GM23248 (cell line): ENCODE measurements around the gene IRF5. TPM values are rescaled to one million over a fixed set of nuclear protein-coding genes. Genes with fewer than 3 reads are reported as not detected.

ENCODE experiments used
- DNase-seq: peaks from one replicate; pipeline ENCODE4 v3.0.0-alpha.2; 2015
- H2AFZ ChIP-seq: fragments of 200-600 bp; sonication (generic); 2 replicates; pipeline ENCODE4 v1.6.1; 2016; ENCODE audit warnings: antibody characterized with exemption
- H3F3A ChIP-seq: fragments of 200-600 bp; sonication (generic); 2 replicates; pipeline ENCODE4 v1.6.1; 2016; ENCODE audit warnings: mild to moderate bottlenecking, antibody characterized with exemption, mixed run types; ENCODE audit not compliant: insufficient read depth
- H3K27ac ChIP-seq: fragments of 200-600 bp; sonication (generic); 2 replicates; pipeline ENCODE4 v1.5.1; 2016; ENCODE audit warnings: mild to moderate bottlenecking
- H3K27me3 ChIP-seq: fragments of 200-600 bp; sonication (generic); replicated peaks from 2 replicates; pipeline ENCODE4 v1.6.1; 2016; ENCODE audit warnings: mild to moderate bottlenecking; ENCODE audit not compliant: insufficient read depth
- H3K36me3 ChIP-seq: fragments of 200-600 bp; sonication (generic); 2 replicates; pipeline ENCODE4 v1.6.1; 2016; ENCODE audit warnings: low read depth, mild to moderate bottlenecking
- H3K4me1 ChIP-seq: fragments of 200-600 bp; sonication (generic); 2 replicates; pipeline ENCODE4 v1.6.1; 2016; ENCODE audit warnings: mild to moderate bottlenecking; ENCODE audit not compliant: insufficient read depth
- H3K4me2 ChIP-seq: fragments of 200-600 bp; sonication (generic); one replicate; pipeline ENCODE4 v1.6.1; 2016; ENCODE audit warnings: mild to moderate bottlenecking; ENCODE audit not compliant: unreplicated experiment
- H3K4me3 ChIP-seq: fragments of 200-600 bp; sonication (generic); 2 replicates; pipeline ENCODE4 v1.5.1; 2016; ENCODE audit warnings: mild to moderate bottlenecking
- H3K79me2 ChIP-seq: fragments of 200-600 bp; sonication (generic); 2 replicates; pipeline ENCODE4 v1.6.1; 2016; ENCODE audit warnings: mild to moderate bottlenecking; ENCODE audit not compliant: insufficient read depth
- H3K9ac ChIP-seq: fragments of 200-600 bp; sonication (generic); 2 replicates; pipeline ENCODE4 v1.6.1; 2016; ENCODE audit warnings: mild to moderate bottlenecking
- H3K9me2 ChIP-seq: fragments of 200-600 bp; sonication (generic); 2 replicates; pipeline ENCODE4 v1.6.1; 2016; ENCODE audit warnings: mixed run types, mild to moderate bottlenecking, moderate library complexity; ENCODE audit not compliant: insufficient read depth
- H3K9me3 ChIP-seq: fragments of 200-600 bp; sonication (generic); one replicate; pipeline ENCODE4 v1.6.1; 2017; ENCODE audit warnings: low read depth
- H4K20me1 ChIP-seq: fragments of 200-600 bp; sonication (generic); 2 replicates; pipeline ENCODE4 v1.6.0; 2016; ENCODE audit not compliant: insufficient read depth
- EZH2 ChIP-seq: fragments of 200-600 bp; sonication (generic); IDR thresholded peaks from 2 replicates; pipeline ENCODE4 v1.6.1; 2018; ENCODE audit warnings: antibody characterized with exemption, mild to moderate bottlenecking; ENCODE audit not compliant: insufficient read depth, poor library complexity, severe bottlenecking
- EZH2phosphoT487 ChIP-seq: fragments of 200-600 bp; sonication (generic); IDR thresholded peaks from 2 replicates; pipeline ENCODE4 v1.6.1; 2018; ENCODE audit warnings: antibody characterized with exemption, moderate library complexity, mild to moderate bottlenecking, low read depth; ENCODE audit not compliant: insufficient read depth
- WGBS, 2 experiments: methylation state at CpG; one replicate each; pipeline ENCODE4 v1.1.6; 2015 to 2017; ENCODE audit warnings: low lambda C conversion rate in 2 of 2, low coverage in 1 of 2; ENCODE audit errors: missing lambda C conversion rate in 2 of 2; 5-methylcytosine and 5-hydroxymethylcytosine counted together
- in situ Hi-C: fragments of 300-500 bp; cut with MboI; formaldehyde crosslinking; loops from 2 replicates; pipeline ENCODE4 v1.15.0; 2020
- polyA plus RNA-seq: library from polyadenylated mRNA; unstranded; fragments of >200 nt; fragmentation: Nextera tagmentation; extraction: Ambion mirVana; gene quantifications from 2 replicates; pipeline ENCODE4 v1.2.1, GENCODE V29; 2016
- total RNA-seq: library from RNA; depleted of rRNA; stranded (reverse); fragments of >200 nt; shearing (Covaris generic); gene quantifications from 2 replicates; pipeline ENCODE4 v1.2.3, GENCODE V29; 2014

The IRF5 gene
- total and polyA plus RNA-seq, 2 experiments from 2014 or later = under 0.01 to 0.16 TPM

DNA sequence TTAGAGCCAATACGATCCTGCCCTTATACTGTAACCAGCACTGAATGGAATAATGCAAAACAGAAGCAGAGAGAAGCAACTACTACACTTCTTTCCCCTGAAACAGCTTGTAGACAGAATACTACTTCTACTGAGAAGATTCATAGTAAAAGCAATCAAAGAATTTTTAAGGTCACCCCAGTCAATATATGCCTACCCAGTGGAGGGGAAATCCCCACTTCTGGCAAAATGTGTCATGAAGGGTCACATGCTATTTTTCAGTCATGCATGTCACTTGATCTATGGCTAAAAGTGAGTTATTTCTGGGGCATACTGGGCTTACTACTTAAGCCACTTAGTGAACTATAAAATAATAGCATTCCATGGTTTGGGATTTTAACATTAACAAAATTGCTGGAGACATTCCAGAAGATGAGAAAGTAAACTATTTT lies 25.6 kb downstream of the IRF5 start:
- no peak overlapping the region for H3K4me2 ChIP-seq
- no peaks in the 10 kb centered on the region for H3K9me2 ChIP-seq
- 14 to 23% methylated on average over 1 of the region's 1 CpG for WGBS, 2 experiments
- H3K4me3 ChIP-seq = no peak overlapping the region
- TF ChIP-seq EZH2 (no peak), EZH2phosphoT487 (no peak)
- in situ Hi-C loops = no loop called here
- H3F3A ChIP-seq = peaks cover 9% of the 10 kb centered on the region; the same call in 1 of the 2 replicates
- no peaks in the 10 kb centered on the region for H3K9me3 ChIP-seq
- no peaks in the 10 kb centered on the region for H4K20me1 ChIP-seq
- no peak overlapping the region for H3K27ac ChIP-seq
- H3K27me3 ChIP-seq = no peaks in the 10 kb centered on the region
- H2AFZ ChIP-seq = no peak overlapping the region
- H3K9ac ChIP-seq = no peak overlapping the region
- peak; percentile 17 for DNase-seq
- peaks cover 24% of the 10 kb centered on the region for H3K36me3 ChIP-seq
- H3K79me2 ChIP-seq = 0 out of 2 replicates have a peak, but pooled peaks cover 4% of the 10 kb centered on the region
- H3K4me1 ChIP-seq = peaks cover 13% of the 10 kb centered on the region

DNA sequence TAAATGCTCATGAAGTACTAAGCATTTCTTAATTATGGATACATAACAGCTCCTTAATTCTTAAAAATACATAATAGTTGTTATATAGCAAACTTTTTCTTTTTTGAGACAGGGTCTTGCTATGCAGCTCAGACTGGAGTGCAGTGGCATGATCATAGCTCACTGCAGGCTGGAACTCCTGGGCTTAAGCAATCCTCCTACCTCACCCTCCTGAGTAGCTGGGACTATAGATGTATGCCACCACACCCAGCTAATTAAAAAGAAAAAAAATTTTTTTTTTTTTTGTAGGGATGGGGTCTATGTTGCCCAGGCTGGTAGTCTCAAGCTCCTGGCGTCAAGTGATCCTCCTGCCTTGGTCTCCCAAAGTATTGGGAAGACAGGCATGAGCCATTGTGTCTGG lies 30.9 kb downstream of the IRF5 start:
- H3F3A ChIP-seq = peaks cover 7% of the 10 kb centered on the region; the same call in 1 of the 2 replicates
- peaks cover 65% of the 10 kb centered on the region for H3K36me3 ChIP-seq
- TF ChIP-seq EZH2phosphoT487 (no peak), EZH2 (no peak)
- no peak overlapping the region for H3K4me3 ChIP-seq
- H2AFZ ChIP-seq = no peak overlapping the region
- H3K9ac ChIP-seq = no peak overlapping the region
- DNase-seq = no peak
- no peaks in the 10 kb centered on the region for H3K79me2 ChIP-seq
- H3K9me3 ChIP-seq = no peaks in the 10 kb centered on the region
- in situ Hi-C loops = no loop called here
- WGBS, 2 experiments = 100% methylated on average over 1 of the region's 1 CpG
- H3K9me2 ChIP-seq = no peaks in the 10 kb centered on the region
- H3K27me3 ChIP-seq = no peaks in the 10 kb centered on the region
- H3K27ac ChIP-seq = no peak overlapping the region
- no peak overlapping the region for H3K4me2 ChIP-seq
- no peaks in the 10 kb centered on the region for H4K20me1 ChIP-seq
- H3K4me1 ChIP-seq = peaks cover 2% of the 10 kb centered on the region; the same call in 1 of the 2 replicates

DNA sequence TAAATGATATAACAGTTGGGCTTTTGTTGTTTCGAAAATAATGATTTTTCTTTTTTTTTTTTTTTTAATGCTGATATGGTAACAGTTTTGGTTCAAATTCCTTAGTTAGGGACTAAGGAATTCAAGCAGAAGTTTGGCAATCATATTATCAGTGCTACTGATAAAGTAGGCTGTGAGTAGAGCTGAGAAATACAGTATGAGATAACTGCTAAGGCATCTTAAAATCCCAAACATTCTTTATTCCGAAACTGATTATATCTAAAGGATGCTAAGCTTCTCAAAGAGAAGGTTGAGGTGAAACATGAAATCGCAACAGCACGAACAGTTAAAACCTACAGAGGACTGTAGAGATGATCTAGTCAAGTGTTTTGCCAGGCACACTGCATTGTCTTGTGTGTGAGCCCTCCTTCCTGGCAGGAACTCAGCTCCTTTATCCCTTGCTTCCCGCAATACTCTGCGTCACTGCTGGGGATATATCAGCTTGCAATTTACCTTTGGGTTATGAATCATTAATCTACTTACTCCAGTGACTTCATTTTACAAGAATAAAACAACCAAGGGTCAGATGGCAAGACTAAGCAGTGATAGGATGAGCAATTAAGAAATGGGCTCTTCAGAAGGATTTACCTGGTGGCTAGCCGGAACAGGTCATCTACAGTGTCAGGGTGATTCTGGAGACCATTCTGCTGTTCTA lies 36.7 kb downstream of the IRF5 start:
- no peak for TF ChIP-seq EZH2phosphoT487
- TF ChIP-seq EZH2 = no peak
- Histone ChIP-seq H3K4me1 (no peaks in the 10 kb centered on the region), H3K9ac (no peak overlapping the region), H4K20me1 (no peaks in the 10 kb centered on the region), H3K4me2 (no peak overlapping the region), H3K4me3 (no peak overlapping the region), H3K27ac (no peak overlapping the region), H3K36me3 (peaks cover 73% of the 10 kb centered on the region), H3F3A (no peaks in the 10 kb centered on the region), H3K27me3 (no peaks in the 10 kb centered on the region), H2AFZ (no peak overlapping the region), H3K9me2 (no peaks in the 10 kb centered on the region), H3K9me3 (no peaks in the 10 kb centered on the region), H3K79me2 (no peaks in the 10 kb centered on the region)
- WGBS, 2 experiments = 81 to 83% methylated on average over 7 of the region's 7 CpGs
- in situ Hi-C loops = no loop called here
- no peak for DNase-seq

DNA sequence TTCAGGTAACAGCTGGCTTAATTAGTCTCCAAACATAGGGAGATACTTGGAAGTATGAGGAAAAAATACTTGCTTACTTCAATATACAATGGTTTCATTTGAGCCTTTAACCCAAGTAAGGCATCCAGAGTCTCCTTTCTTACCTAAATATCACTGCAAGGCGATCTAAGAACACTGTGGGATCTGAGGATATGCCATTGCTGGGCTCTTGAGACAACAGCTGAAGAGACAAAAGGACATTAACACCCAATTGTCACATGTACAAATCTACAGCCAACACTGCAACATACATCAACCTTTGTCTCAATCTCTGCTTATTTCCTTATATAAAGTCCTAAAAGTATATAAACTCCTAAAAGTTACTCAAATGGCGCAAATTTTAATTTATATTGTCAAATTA lies 44.4 kb downstream of the IRF5 start:
- no peaks in the 10 kb centered on the region for H3K79me2 ChIP-seq
- no peak overlapping the region for H3K9ac ChIP-seq
- TF ChIP-seq EZH2 (no peak), EZH2phosphoT487 (no peak)
- H3K4me1 ChIP-seq = no peaks in the 10 kb centered on the region
- no peaks in the 10 kb centered on the region for H4K20me1 ChIP-seq
- no peak for DNase-seq
- no peaks in the 10 kb centered on the region for H3K9me3 ChIP-seq
- H3K27ac ChIP-seq = no peak overlapping the region
- in situ Hi-C loops = no loop called here
- H3K4me3 ChIP-seq = no peak overlapping the region
- H3K9me2 ChIP-seq = no peaks in the 10 kb centered on the region
- H3K27me3 ChIP-seq = no peaks in the 10 kb centered on the region
- H2AFZ ChIP-seq = no peak overlapping the region
- WGBS, 2 experiments = 98 to 99% methylated on average over 2 of the region's 2 CpGs
- H3F3A ChIP-seq = no peaks in the 10 kb centered on the region
- H3K36me3 ChIP-seq = peaks cover 62% of the 10 kb centered on the region
- no peak overlapping the region for H3K4me2 ChIP-seq
